OCI-LY1 (cell line): ENCODE results near the gene NDUFAF8.

Experiments used
- H2AFZ ChIP-seq: fragments of 200-600 bp; sonication (generic), shearing (Covaris generic); 2 replicates; pipeline ENCODE4 v1.6.0; 2014; ENCODE audit warnings: antibody characterized with exemption, mild to moderate bottlenecking, low read length
- H3F3A ChIP-seq: fragments of 200-600 bp; sonication (generic), shearing (Covaris generic); 2 replicates; pipeline ENCODE4 v1.6.0; 2014; ENCODE audit warnings: mild to moderate bottlenecking, antibody characterized with exemption, low read length, moderate library complexity; ENCODE audit not compliant: insufficient read depth
- H3K27ac ChIP-seq: fragments of 200-600 bp; sonication (generic); 2 replicates; pipeline ENCODE4 v1.5.1; 2014; ENCODE audit warnings: low read length, mixed run types, mild to moderate bottlenecking, low read depth; ENCODE audit not compliant: poor library complexity, severe bottlenecking
- H3K27me3 ChIP-seq: fragments of 200-600 bp; sonication (generic); 2 replicates; pipeline ENCODE4 v1.6.0; 2014; ENCODE audit warnings: antibody characterized with exemption, mild to moderate bottlenecking, low read length, moderate library complexity; ENCODE audit not compliant: insufficient read depth
- H3K36me3 ChIP-seq: fragments of 200-600 bp; sonication (generic); 2 replicates; pipeline ENCODE4 v1.6.1; 2014; ENCODE audit warnings: mild to moderate bottlenecking, antibody characterized with exemption, low read length, moderate library complexity, mixed read lengths; ENCODE audit not compliant: insufficient read depth
- H3K4me1 ChIP-seq: fragments of 200-600 bp; sonication (generic); 2 replicates; pipeline ENCODE4 v1.5.1; 2014; ENCODE audit warnings: mild to moderate bottlenecking, low read length, moderate library complexity; ENCODE audit not compliant: insufficient read depth, severe bottlenecking
- H3K4me2 ChIP-seq: fragments of 200-600 bp; sonication (generic), shearing (Covaris generic); 2 replicates; pipeline ENCODE4 v1.6.1; 2014; ENCODE audit warnings: low read length
- H3K4me3 ChIP-seq: fragments of 200-600 bp; sonication (generic); 2 replicates; pipeline ENCODE4 v1.5.1; 2014; ENCODE audit warnings: low read length, low read depth, mild to moderate bottlenecking, mixed read lengths; ENCODE audit not compliant: poor library complexity, severe bottlenecking
- H3K79me2 ChIP-seq: fragments of 200-600 bp; shearing (Covaris generic); 2 replicates; pipeline ENCODE4 v1.6.1; 2016; ENCODE audit warnings: mixed run types, low read length, mixed read lengths; ENCODE audit not compliant: insufficient read depth
- H3K9ac ChIP-seq: fragments of 200-600 bp; sonication (generic), shearing (Covaris generic); 2 replicates; pipeline ENCODE4 v1.6.1; 2014; ENCODE audit warnings: mild to moderate bottlenecking, low read length, mixed read lengths
- H3K9me2 ChIP-seq: fragments of 200-600 bp; sonication (generic), shearing (Covaris generic); 2 replicates; pipeline ENCODE4 v1.6.1; 2014; ENCODE audit warnings: low read depth, mild to moderate bottlenecking, low read length, mixed read lengths
- H3K9me3 ChIP-seq: fragments of 200-600 bp; shearing (Covaris generic); 2 replicates; pipeline ENCODE4 v1.6.1; 2014; ENCODE audit warnings: low read length, mixed read lengths
- H4K20me1 ChIP-seq: fragments of 200-600 bp; sonication (generic), shearing (Covaris generic); 2 replicates; pipeline ENCODE4 v1.6.0; 2016; ENCODE audit warnings: mild to moderate bottlenecking, low read length; ENCODE audit not compliant: insufficient read depth
- EZH2 ChIP-seq: fragments of 200-600 bp; sonication (generic), shearing (Covaris generic); IDR thresholded peaks from 2 replicates; pipeline ENCODE4 v1.8.0; 2017; ENCODE audit warnings: borderline replicate concordance, mixed run types, mild to moderate bottlenecking, antibody characterized with exemption, low read length, moderate library complexity, mixed read lengths
- TF ChIP-seq, protein P1 (sequence below): fragments of 200-600 bp; sonication (generic), shearing (Covaris generic); IDR thresholded peaks from 2 replicates; pipeline ENCODE4 v1.5.1; 2017; ENCODE audit warnings: mild to moderate bottlenecking, antibody characterized with exemption, low read length, moderate library complexity, mixed read lengths

NDUFAF8 gene

DNA sequence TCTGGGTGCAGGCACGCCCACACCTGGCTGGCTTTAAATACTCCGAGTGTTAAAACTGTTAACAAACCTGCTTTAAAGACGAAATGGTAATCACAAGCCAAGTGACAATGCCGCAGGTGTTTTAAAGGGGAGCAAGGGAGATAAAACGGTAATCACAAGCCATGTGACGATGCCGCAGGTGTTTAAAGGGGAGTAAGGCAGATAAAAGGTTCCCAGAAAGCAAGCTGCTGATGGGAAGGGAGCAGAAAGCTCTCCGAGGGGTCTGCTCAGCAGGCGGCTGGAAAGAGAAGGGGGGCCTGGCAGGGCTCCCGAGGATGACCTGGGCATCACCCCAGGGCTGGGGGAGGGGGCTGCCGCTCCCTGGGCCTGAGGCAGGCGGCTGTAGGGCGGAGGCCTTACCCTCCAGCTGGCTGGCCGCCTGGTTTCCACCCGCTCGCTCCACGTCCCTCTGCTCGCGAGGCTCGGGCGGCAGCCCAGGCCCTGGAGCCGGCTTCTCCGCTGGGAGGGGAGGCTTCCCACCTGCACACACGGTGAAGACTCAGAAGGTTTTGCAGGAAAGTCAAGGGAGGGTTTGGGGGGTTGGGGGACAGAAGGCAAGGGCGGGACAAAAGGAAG is 12.1 kb downstream of the NDUFAF8 start:
- H3K36me3 ChIP-seq, result no peaks in the 10 kb centered on the region

DNA sequence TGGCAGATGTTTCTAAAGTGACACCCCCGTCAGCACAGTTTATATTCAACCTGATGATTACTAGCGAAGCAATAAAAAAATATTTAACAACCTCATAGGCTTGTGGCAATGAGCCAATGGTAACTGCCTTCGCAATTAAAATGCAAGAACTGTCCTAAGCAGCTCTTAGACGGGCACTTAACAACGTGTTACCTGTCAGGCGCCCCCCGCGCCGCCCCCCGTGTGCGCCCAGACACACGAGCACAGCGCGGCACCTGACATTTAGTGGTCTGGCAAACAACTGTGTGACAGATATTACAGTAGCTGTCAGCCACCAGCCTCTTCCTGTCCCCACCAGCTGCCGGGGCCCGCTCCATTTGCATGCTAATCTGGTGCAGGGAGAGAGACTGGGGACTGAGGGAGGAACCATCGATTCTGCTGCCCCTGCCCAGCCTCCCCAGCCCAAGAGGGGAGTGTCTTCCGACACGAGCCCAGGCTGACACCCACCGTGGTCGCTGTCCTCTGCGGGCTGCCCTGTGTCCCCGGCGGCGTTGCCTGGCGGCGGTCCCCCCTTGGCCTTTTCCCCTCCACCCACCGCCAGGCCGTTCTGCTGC is 12.7 kb downstream of the NDUFAF8 start:
- peak overlapping the region; percentile 63 for H3K9ac ChIP-seq
- H3K9me2 ChIP-seq, result no peaks in the 10 kb centered on the region
- no peaks in the 10 kb centered on the region for H3K27me3 ChIP-seq
- peaks cover 9% of the 10 kb centered on the region for H3F3A ChIP-seq
- H3K27ac ChIP-seq, result peak overlapping the region; percentile 98
- H4K20me1 ChIP-seq, result no peaks in the 10 kb centered on the region
- H3K4me1 ChIP-seq, result peaks cover 39% of the 10 kb centered on the region
- H2AFZ ChIP-seq, result no peak overlapping the region
- TF ChIP-seq EZH2, result no peak
- TF ChIP-seq, protein P1, sequence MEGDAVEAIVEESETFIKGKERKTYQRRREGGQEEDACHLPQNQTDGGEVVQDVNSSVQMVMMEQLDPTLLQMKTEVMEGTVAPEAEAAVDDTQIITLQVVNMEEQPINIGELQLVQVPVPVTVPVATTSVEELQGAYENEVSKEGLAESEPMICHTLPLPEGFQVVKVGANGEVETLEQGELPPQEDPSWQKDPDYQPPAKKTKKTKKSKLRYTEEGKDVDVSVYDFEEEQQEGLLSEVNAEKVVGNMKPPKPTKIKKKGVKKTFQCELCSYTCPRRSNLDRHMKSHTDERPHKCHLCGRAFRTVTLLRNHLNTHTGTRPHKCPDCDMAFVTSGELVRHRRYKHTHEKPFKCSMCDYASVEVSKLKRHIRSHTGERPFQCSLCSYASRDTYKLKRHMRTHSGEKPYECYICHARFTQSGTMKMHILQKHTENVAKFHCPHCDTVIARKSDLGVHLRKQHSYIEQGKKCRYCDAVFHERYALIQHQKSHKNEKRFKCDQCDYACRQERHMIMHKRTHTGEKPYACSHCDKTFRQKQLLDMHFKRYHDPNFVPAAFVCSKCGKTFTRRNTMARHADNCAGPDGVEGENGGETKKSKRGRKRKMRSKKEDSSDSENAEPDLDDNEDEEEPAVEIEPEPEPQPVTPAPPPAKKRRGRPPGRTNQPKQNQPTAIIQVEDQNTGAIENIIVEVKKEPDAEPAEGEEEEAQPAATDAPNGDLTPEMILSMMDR, result no peak
- H3K9me3 ChIP-seq, result no peaks in the 10 kb centered on the region
- peak overlapping the region; percentile 57 for H3K4me2 ChIP-seq
- no peaks in the 10 kb centered on the region for H3K36me3 ChIP-seq
- no peaks in the 10 kb centered on the region for H3K79me2 ChIP-seq
- H3K4me3 ChIP-seq, result peak overlapping the region; percentile 43

More for the DNA sequence above, 12.1 kb downstream of the NDUFAF8 start:
- peaks cover 9% of the 10 kb centered on the region for H3F3A ChIP-seq
- H3K4me1 ChIP-seq, result peaks cover 39% of the 10 kb centered on the region
- peak overlapping the region; percentile 57 for H3K4me2 ChIP-seq
- H3K4me3 ChIP-seq, result peak overlapping the region; percentile 43
- H3K79me2 ChIP-seq, result no peaks in the 10 kb centered on the region
- H2AFZ ChIP-seq, result no peak overlapping the region
- no peaks in the 10 kb centered on the region for H3K9me2 ChIP-seq
- H3K9me3 ChIP-seq, result no peaks in the 10 kb centered on the region
- H3K27ac ChIP-seq, result peak overlapping the region; percentile 98
- H3K27me3 ChIP-seq, result no peaks in the 10 kb centered on the region
- H3K9ac ChIP-seq, result peak overlapping the region; percentile 63
- no peaks in the 10 kb centered on the region for H4K20me1 ChIP-seq
- TF ChIP-seq EZH2, result no peak
- TF ChIP-seq, protein P1, result no peak

DNA sequence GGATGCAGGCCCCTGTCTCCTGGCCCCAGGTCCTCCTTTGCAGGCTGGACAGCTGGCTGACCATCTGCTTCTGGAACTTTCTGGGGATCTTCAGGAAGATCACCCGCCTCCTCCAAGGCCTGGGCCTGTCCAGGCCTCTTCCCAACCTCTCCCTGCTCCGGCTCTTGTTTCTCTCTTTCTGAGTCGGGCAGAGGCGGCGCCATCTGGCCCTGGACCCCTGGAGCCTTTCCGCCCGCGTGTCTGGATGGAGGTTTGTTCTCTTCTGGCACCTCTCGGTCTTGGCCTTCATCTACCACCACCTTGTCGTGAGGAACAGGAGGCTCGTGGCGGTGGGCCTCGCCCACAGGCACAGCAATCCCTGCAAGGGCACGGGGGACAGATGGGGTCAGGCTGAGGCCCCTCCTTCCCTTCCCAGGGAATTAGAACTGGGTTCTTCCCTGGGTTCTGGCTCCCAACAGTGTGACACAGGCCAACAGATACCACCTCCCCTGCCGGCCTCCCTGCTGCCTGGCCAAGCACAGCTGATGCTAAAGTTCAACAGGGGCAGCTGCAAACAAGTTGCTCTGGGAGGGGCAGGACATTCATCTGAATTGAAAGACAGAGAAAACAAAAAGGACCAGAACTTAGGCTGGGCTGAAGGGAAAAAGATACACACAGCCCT is 13.3 kb downstream of the NDUFAF8 start:
- Histone ChIP-seq H3K4me2 (peak overlapping the region; percentile 57), H4K20me1 (no peaks in the 10 kb centered on the region), H3K36me3 (no peaks in the 10 kb centered on the region), H3K79me2 (no peaks in the 10 kb centered on the region), H3K9ac (peak overlapping the region; percentile 62), H3K9me2 (no peaks in the 10 kb centered on the region), H3K27me3 (no peaks in the 10 kb centered on the region), H3F3A (peaks cover 9% of the 10 kb centered on the region), H3K4me3 (peak overlapping the region; percentile 43), H3K9me3 (no peaks in the 10 kb centered on the region), H3K4me1 (peaks cover 39% of the 10 kb centered on the region), H2AFZ (no peak overlapping the region), H3K27ac (peak overlapping the region; percentile 98)
- TF ChIP-seq, protein P1, result no peak
